ENCODE data around the gene KCNMA1. TPM values are rescaled to one million over a fixed set of nuclear protein-coding genes. Genes with fewer than 3 reads are reported as not detected.

KCNMA1 gene
- polyA plus RNA-seq, 1 donor from 2014 or later: 60.8 TPM

GRCh38 chr10:77548671-77549070, 88.9 kb downstream of the KCNMA1 start:
- H3K79me2 ChIP-seq (replicated peaks; ENCODE audit: insufficient read depth, low read length): no peaks in the 10 kb centered on the region
- no peak overlapping the region for H3K4me2 ChIP-seq (ENCODE audit: low read length)
- H3K9me2 ChIP-seq (ENCODE audit: insufficient read depth, low read length): no peaks in the 10 kb centered on the region
- no peaks in the 10 kb centered on the region for H3K27me3 ChIP-seq (ENCODE audit: insufficient read depth, low read depth, low read length)
- H3F3A ChIP-seq (ENCODE audit: insufficient read depth, low read length, poor library complexity, severe bottlenecking): no peaks in the 10 kb centered on the region
- H3K27ac ChIP-seq (ENCODE audit: low read length): no peak overlapping the region
- no peak overlapping the region for H3K9ac ChIP-seq (ENCODE audit: low read length)
- no peaks in the 10 kb centered on the region for H3K36me3 ChIP-seq (ENCODE audit: insufficient read depth, low read length)
- H4K20me1 ChIP-seq (ENCODE audit: insufficient read depth): no peaks in the 10 kb centered on the region
- no peak for TF ChIP-seq TAF1 (IDR thresholded peaks at IDR 0.05; ENCODE audit: low read depth)
- TF ChIP-seq RAD21 (conservative IDR thresholded peaks at IDR 0.05): no peak
- no peak for TF ChIP-seq EZH2 (IDR thresholded peaks at IDR 0.05; ENCODE audit: borderline replicate concordance, insufficient read depth, low read length, poor library complexity, severe bottlenecking)
- no peak for TF ChIP-seq POLR2AphosphoS5 (IDR thresholded peaks at IDR 0.05)
- H3K4me3 ChIP-seq (ENCODE audit: low read length): no peak overlapping the region
- no peaks in the 10 kb centered on the region for H3K9me3 ChIP-seq (ENCODE audit: low read length)
- H2AFZ ChIP-seq (ENCODE audit: low read depth, low read length): no peak overlapping the region

GRCh38 chr10:77548157-77548556, 89.5 kb downstream of the KCNMA1 start:
- H3K9me3 ChIP-seq (ENCODE audit: low read length): no peaks in the 10 kb centered on the region
- no peak overlapping the region for H2AFZ ChIP-seq (ENCODE audit: low read depth, low read length)
- no peak overlapping the region for H3K9ac ChIP-seq (ENCODE audit: low read length)
- no peaks in the 10 kb centered on the region for H3K79me2 ChIP-seq (replicated peaks; ENCODE audit: insufficient read depth, low read length)
- H3F3A ChIP-seq (ENCODE audit: insufficient read depth, low read length, poor library complexity, severe bottlenecking): no peaks in the 10 kb centered on the region
- no peaks in the 10 kb centered on the region for H3K9me2 ChIP-seq (ENCODE audit: insufficient read depth, low read length)
- H3K27me3 ChIP-seq (ENCODE audit: insufficient read depth, low read depth, low read length): no peaks in the 10 kb centered on the region
- no peaks in the 10 kb centered on the region for H4K20me1 ChIP-seq (ENCODE audit: insufficient read depth)
- H3K36me3 ChIP-seq (ENCODE audit: insufficient read depth, low read length): no peaks in the 10 kb centered on the region
- H3K4me2 ChIP-seq (ENCODE audit: low read length): no peak overlapping the region
- no peak overlapping the region for H3K27ac ChIP-seq (ENCODE audit: low read length)
- H3K4me3 ChIP-seq (ENCODE audit: low read length): no peak overlapping the region
- no peak for TF ChIP-seq EP300 (conservative IDR thresholded peaks at IDR 0.05; ENCODE audit: poor library complexity, severe bottlenecking)
- no peak for TF ChIP-seq SMC3 (conservative IDR thresholded peaks at IDR 0.05; ENCODE audit: poor library complexity)

DNA sequence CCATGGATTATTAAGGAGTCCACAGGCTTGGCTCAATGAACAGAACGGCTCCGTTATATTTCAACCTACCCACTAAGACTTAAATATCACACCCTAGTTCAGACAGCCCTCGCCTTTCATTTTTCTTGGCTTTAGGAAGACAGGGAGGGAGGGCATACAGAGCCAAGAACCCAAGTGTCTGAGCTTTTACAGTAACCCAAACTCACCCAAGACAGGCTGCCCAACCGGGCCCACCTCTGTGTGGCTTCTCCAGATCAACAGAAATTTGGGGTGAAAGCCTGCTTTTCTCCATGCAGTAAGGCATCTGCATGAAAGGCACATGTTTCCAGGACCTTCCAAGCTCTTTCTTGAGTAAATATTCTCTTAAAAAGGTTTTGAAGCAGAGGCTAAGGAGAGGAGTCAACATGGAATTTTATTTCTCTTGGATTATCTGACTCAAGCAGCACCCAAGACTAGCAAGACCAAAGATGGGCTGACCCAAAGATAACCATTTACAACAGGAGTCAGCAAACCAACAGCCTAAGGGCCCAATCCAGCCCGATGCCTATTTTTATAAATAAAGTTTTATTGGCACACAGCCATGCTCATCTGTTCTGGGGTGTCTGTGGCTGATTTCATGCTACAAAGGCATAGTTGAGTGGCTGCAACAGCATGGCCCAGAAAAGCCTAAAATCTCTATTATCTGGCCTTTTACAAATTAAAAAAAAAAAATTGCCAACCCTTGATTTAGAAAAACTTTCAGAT, 90.1 kb downstream of the KCNMA1 start:
- no peaks in the 10 kb centered on the region for H4K20me1 ChIP-seq (ENCODE audit: insufficient read depth)
- H3F3A ChIP-seq (ENCODE audit: insufficient read depth, low read length, poor library complexity, severe bottlenecking): no peaks in the 10 kb centered on the region
- no peak overlapping the region for H3K27ac ChIP-seq (ENCODE audit: low read length)
- H3K9me3 ChIP-seq (ENCODE audit: low read length): no peaks in the 10 kb centered on the region
- TF ChIP-seq SMC3 (conservative IDR thresholded peaks at IDR 0.05; ENCODE audit: poor library complexity): no peak
- TF ChIP-seq, protein P1, sequence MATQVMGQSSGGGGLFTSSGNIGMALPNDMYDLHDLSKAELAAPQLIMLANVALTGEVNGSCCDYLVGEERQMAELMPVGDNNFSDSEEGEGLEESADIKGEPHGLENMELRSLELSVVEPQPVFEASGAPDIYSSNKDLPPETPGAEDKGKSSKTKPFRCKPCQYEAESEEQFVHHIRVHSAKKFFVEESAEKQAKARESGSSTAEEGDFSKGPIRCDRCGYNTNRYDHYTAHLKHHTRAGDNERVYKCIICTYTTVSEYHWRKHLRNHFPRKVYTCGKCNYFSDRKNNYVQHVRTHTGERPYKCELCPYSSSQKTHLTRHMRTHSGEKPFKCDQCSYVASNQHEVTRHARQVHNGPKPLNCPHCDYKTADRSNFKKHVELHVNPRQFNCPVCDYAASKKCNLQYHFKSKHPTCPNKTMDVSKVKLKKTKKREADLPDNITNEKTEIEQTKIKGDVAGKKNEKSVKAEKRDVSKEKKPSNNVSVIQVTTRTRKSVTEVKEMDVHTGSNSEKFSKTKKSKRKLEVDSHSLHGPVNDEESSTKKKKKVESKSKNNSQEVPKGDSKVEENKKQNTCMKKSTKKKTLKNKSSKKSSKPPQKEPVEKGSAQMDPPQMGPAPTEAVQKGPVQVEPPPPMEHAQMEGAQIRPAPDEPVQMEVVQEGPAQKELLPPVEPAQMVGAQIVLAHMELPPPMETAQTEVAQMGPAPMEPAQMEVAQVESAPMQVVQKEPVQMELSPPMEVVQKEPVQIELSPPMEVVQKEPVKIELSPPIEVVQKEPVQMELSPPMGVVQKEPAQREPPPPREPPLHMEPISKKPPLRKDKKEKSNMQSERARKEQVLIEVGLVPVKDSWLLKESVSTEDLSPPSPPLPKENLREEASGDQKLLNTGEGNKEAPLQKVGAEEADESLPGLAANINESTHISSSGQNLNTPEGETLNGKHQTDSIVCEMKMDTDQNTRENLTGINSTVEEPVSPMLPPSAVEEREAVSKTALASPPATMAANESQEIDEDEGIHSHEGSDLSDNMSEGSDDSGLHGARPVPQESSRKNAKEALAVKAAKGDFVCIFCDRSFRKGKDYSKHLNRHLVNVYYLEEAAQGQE (IDR thresholded peaks at IDR 0.05; ENCODE audit: borderline replicate concordance): no peak
- TF ChIP-seq MXI1 (conservative IDR thresholded peaks at IDR 0.05; ENCODE audit: poor library complexity, severe bottlenecking): no peak
- TF ChIP-seq POLR2AphosphoS5 (IDR thresholded peaks at IDR 0.05): no peak
- no peak for TF ChIP-seq TAF1 (IDR thresholded peaks at IDR 0.05; ENCODE audit: low read depth)
- no peak for TF ChIP-seq RAD21 (conservative IDR thresholded peaks at IDR 0.05)
- no peaks in the 10 kb centered on the region for H3K79me2 ChIP-seq (replicated peaks; ENCODE audit: insufficient read depth, low read length)
- H3K9me2 ChIP-seq (ENCODE audit: insufficient read depth, low read length): no peaks in the 10 kb centered on the region
- no peak overlapping the region for H3K4me3 ChIP-seq (ENCODE audit: low read length)
- H2AFZ ChIP-seq (ENCODE audit: low read depth, low read length): no peak overlapping the region
- no peak overlapping the region for H3K9ac ChIP-seq (ENCODE audit: low read length)
- no peaks in the 10 kb centered on the region for H3K27me3 ChIP-seq (ENCODE audit: insufficient read depth, low read depth, low read length)
- no peak overlapping the region for H3K4me2 ChIP-seq (ENCODE audit: low read length)
- no peaks in the 10 kb centered on the region for H3K36me3 ChIP-seq (ENCODE audit: insufficient read depth, low read length)

Measured in neural cell (in vitro differentiated cells).